H9 (cell line): Measurements from ENCODE around the gene HYAL1. TPM values are rescaled to one million over a fixed set of nuclear protein-coding genes. Genes with fewer than 3 reads are reported as not detected.

Experiments used
- DNase-seq: peaks from one replicate; pipeline ENCODE4 v3.0.0-alpha.2; 2017
- H2AFZ ChIP-seq: one replicate; pipeline ENCODE4 v1.6.1; 2013; ENCODE audit warnings: mild to moderate bottlenecking, low read length, control low read depth, moderate library complexity
- H2AK5ac ChIP-seq: 2 replicates; pipeline ENCODE4 v1.6.1; 2013; ENCODE audit warnings: low read length, control low read depth, mixed read lengths; ENCODE audit not compliant: insufficient read length
- H2BK120ac ChIP-seq: one replicate; pipeline ENCODE4 v1.6.1; 2013; ENCODE audit warnings: low read depth, mild to moderate bottlenecking, low read length, control low read depth, inconsistent platforms; ENCODE audit not compliant: poor library complexity, severe bottlenecking
- H2BK12ac ChIP-seq: 2 replicates; pipeline ENCODE4 v1.6.1; 2013; ENCODE audit warnings: low read length, control low read depth, mixed read lengths, low read depth; ENCODE audit not compliant: insufficient read length
- H2BK15ac ChIP-seq: 2 replicates; pipeline ENCODE4 v1.6.1; 2013; ENCODE audit warnings: low read depth, low read length, control low read depth
- H2BK20ac ChIP-seq: one replicate; pipeline ENCODE4 v1.6.1; 2013; ENCODE audit warnings: low read depth, mild to moderate bottlenecking, low read length, control low read depth, inconsistent platforms; ENCODE audit not compliant: poor library complexity, severe bottlenecking
- H2BK5ac ChIP-seq: 2 replicates; pipeline ENCODE4 v1.6.1; 2013; ENCODE audit warnings: low read length, control low read depth, mixed read lengths; ENCODE audit not compliant: insufficient read length
- H3K14ac ChIP-seq: 2 replicates; pipeline ENCODE4 v1.6.1; 2013; ENCODE audit warnings: low read length, control low read depth; ENCODE audit not compliant: insufficient read depth
- H3K18ac ChIP-seq: 2 replicates; pipeline ENCODE4 v1.6.1; 2013; ENCODE audit warnings: low read depth, mild to moderate bottlenecking, mixed read lengths, low read length, control low read depth; ENCODE audit not compliant: insufficient read length
- H3K23ac ChIP-seq: 2 replicates; pipeline ENCODE4 v1.6.1; 2013; ENCODE audit warnings: low read length, control low read depth, mixed read lengths, low read depth; ENCODE audit not compliant: insufficient read length
- H3K23me2 ChIP-seq: 2 replicates; pipeline ENCODE4 v1.6.1; 2013; ENCODE audit warnings: low read depth, mild to moderate bottlenecking, mixed read lengths, low read length, control low read depth; ENCODE audit not compliant: insufficient read length, poor library complexity, severe bottlenecking
- H3K27ac ChIP-seq: 2 replicates; pipeline ENCODE4 v1.5.1; 2013; ENCODE audit warnings: low read length, control low read depth, mixed read lengths, low read depth; ENCODE audit not compliant: insufficient read length
- H3K27me3 ChIP-seq: 2 replicates; pipeline ENCODE4 v1.6.1; 2013; ENCODE audit warnings: low read length, control low read depth, inconsistent platforms; ENCODE audit not compliant: insufficient read depth
- H3K4ac ChIP-seq: 2 replicates; pipeline ENCODE4 v1.6.1; 2013; ENCODE audit warnings: low read depth, mild to moderate bottlenecking, control low read depth, inconsistent platforms, low read length, moderate library complexity
- H3K4me1 ChIP-seq: 2 replicates; pipeline ENCODE4 v1.6.1; 2013; ENCODE audit warnings: low read length, control low read depth, inconsistent platforms; ENCODE audit not compliant: insufficient read depth
- H3K4me2 ChIP-seq: 2 replicates; pipeline ENCODE4 v1.6.1; 2013; ENCODE audit warnings: low read length, control low read depth, mixed read lengths; ENCODE audit not compliant: insufficient read length, insufficient read depth
- H3K56ac ChIP-seq: 2 replicates; pipeline ENCODE4 v1.6.1; 2013; ENCODE audit warnings: low read depth, mild to moderate bottlenecking, mixed read lengths, low read length, control low read depth; ENCODE audit not compliant: insufficient read length
- H3K79me1 ChIP-seq: 2 replicates; pipeline ENCODE4 v1.6.1; 2013; ENCODE audit warnings: low read depth, mild to moderate bottlenecking, moderate library complexity, low read length, control low read depth, inconsistent platforms; ENCODE audit not compliant: insufficient read depth, poor library complexity, severe bottlenecking
- H3K79me2 ChIP-seq: 2 replicates; pipeline ENCODE4 v1.6.1; 2013; ENCODE audit warnings: low read length, control low read depth, inconsistent platforms; ENCODE audit not compliant: insufficient read depth
- H3K9ac ChIP-seq: 2 replicates; pipeline ENCODE4 v1.6.1; 2013; ENCODE audit warnings: low read length, control low read depth, mixed read lengths; ENCODE audit not compliant: insufficient read length; ENCODE audit errors: extremely low read depth
- H3K9me3 ChIP-seq: one replicate; pipeline ENCODE4 v1.6.1; 2013; ENCODE audit warnings: low read depth, low read length, inconsistent platforms; ENCODE audit not compliant: control insufficient read depth
- H3T11ph ChIP-seq: one replicate; pipeline ENCODE4 v1.6.1; 2013; ENCODE audit warnings: mild to moderate bottlenecking, low read length, control low read depth, inconsistent platforms
- H4K20me1 ChIP-seq: one replicate; pipeline ENCODE4 v1.6.1; 2013; ENCODE audit not compliant: control insufficient read depth, insufficient read length, insufficient read depth
- H4K5ac ChIP-seq: 2 replicates; pipeline ENCODE4 v1.6.1; 2013; ENCODE audit warnings: low read depth, mild to moderate bottlenecking, mixed read lengths, low read length, control low read depth; ENCODE audit not compliant: insufficient read length
- H4K8ac ChIP-seq: replicated peaks from 2 replicates; pipeline ENCODE4 v1.6.1; 2013; ENCODE audit warnings: low read length, control low read depth, mixed read lengths, low read depth; ENCODE audit not compliant: insufficient read length
- H4K91ac ChIP-seq: 2 replicates; pipeline ENCODE4 v1.6.1; 2013; ENCODE audit warnings: low read depth, mild to moderate bottlenecking, moderate library complexity, mixed read lengths, low read length, control low read depth; ENCODE audit not compliant: insufficient read length
- H3K27ac Mint-ChIP-seq, 3 experiments: 2 replicates in 2 of 3; 3 replicates in 1 of 3; pipeline ENCODE4 v1.8.0; 2020 to 2021; ENCODE audit warnings: mixed read lengths in 3 of 3, mild to moderate bottlenecking in 1 of 3, moderate library complexity in 1 of 3
- H3K27me3 Mint-ChIP-seq: 2 replicates; pipeline ENCODE4 v1.8.0; 2021; ENCODE audit warnings: low read depth, mild to moderate bottlenecking, moderate library complexity, mixed read lengths
- H3K36me3 Mint-ChIP-seq, 3 experiments: 2 replicates in 2 of 3; 3 replicates in 1 of 3; pipeline ENCODE4 v1.8.0; 2020 to 2021; ENCODE audit warnings: low read depth in 3 of 3, mixed read lengths in 3 of 3; ENCODE audit not compliant: insufficient read depth in 1 of 3
- H3K4me1 Mint-ChIP-seq, 2 experiments: 2 replicates each; pipeline ENCODE4 v1.8.0; 2020; ENCODE audit warnings: mixed read lengths in 2 of 2
- H3K4me3 Mint-ChIP-seq, 2 experiments: 2 replicates in 1 of 2; 3 replicates in 1 of 2; pipeline ENCODE4 v1.8.0; 2020 to 2021; ENCODE audit warnings: mild to moderate bottlenecking in 2 of 2, mixed read lengths in 2 of 2, moderate library complexity in 1 of 2
- H3K9me3 Mint-ChIP-seq, 2 experiments: 2 replicates in 1 of 2; 3 replicates in 1 of 2; pipeline ENCODE4 v1.8.0; 2020; ENCODE audit warnings: mild to moderate bottlenecking in 2 of 2, mixed read lengths in 2 of 2, moderate library complexity in 1 of 2
- WGBS: extraction: QIAGEN DNeasy Blood & Tissue Kit; methylation state at CpG from one replicate; pipeline ENCODE4 v1.1.7; 2013; ENCODE audit warnings: missing lambda C conversion rate, low lambda C conversion rate, mixed read lengths; ENCODE audit not compliant: insufficient read length; ENCODE audit errors: extremely low coverage; 5-methylcytosine and 5-hydroxymethylcytosine counted together
- total RNA-seq: library from RNA; stranded (reverse); gene quantifications from 2 replicates; pipeline ENCODE4 v1.2.1, GENCODE V29; 2021
- TF ChIP-seq, protein P1 (sequence below): fragments of 200-600 bp; sonication (generic); conservative IDR thresholded peaks from 3 replicates; pipeline ENCODE4 v1.8.0; 2021; ENCODE audit warnings: antibody characterized with exemption, mild to moderate bottlenecking

HYAL1 gene
- total RNA-seq, 1 experiment from 2014 or later, result 2.0 TPM

DNA sequence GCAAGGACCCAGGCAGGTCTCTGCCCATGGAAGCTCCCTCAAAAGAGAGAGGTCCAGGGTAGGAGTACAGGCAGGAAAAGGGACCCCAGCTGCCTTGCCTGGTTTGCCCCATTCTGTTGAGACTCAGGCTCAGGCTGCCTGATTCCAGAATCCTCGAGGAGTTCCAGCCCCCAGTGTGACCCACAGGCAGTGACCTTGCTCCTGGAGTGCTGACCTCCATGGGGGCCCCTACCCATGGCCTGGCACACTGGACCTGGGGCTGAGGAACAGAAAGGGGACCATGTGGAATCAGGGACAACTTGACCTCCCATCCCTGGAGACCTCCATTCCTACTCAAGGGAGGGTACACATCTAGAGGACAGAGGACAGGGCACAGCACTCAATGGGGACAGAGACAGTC lies 37.8 kb downstream of the HYAL1 start:
- Mint-ChIP-seq H3K9me3 (no peaks in the 10 kb centered on the region), H3K4me3 (peak overlapping the region in 1 of 2 experiments; percentile 31; a peak in 1 of 5 replicates), H3K27ac (peak overlapping the region in 2 of 3 experiments; percentile 77 to 87; a peak in 2 of 7 replicates), H3K27me3 (peaks cover 3% of the 10 kb centered on the region; the same call in 1 of the 2 replicates), H3K4me1 (peaks cover 48 to 70% of the 10 kb centered on the region in 2 experiments), H3K36me3 (no peaks in the 10 kb centered on the region)
- Histone ChIP-seq H3K18ac (peak overlapping the region; percentile 51), H3K4me1 (peaks cover 5% of the 10 kb centered on the region; the same call in 1 of the 2 replicates), H2BK12ac (peak overlapping the region; percentile 55), H4K20me1 (no peaks in the 10 kb centered on the region), H3K14ac (peak overlapping the region; percentile 55; the same call in 1 of the 2 replicates), H3K79me1 (no peaks in the 10 kb centered on the region), H4K5ac (no peak overlapping the region), H2AK5ac (no peak overlapping the region), H2AFZ (no peak overlapping the region), H3T11ph (no peak overlapping the region), H2BK120ac (no peak overlapping the region), H3K23me2 (no peaks in the 10 kb centered on the region), H3K23ac (no peak overlapping the region), H3K9me3 (no peaks in the 10 kb centered on the region), H4K91ac (peak overlapping the region; percentile 36), H2BK20ac (no peak overlapping the region), H3K27ac (no peak overlapping the region), H4K8ac (no peak overlapping the region), H3K4ac (no peak overlapping the region; the same call in 1 of the 2 replicates), H3K27me3 (no peaks in the 10 kb centered on the region), H2BK15ac (no peak overlapping the region), H3K9ac (no peak overlapping the region), H3K79me2 (no peaks in the 10 kb centered on the region), H2BK5ac (no peak overlapping the region), H3K4me2 (no peak overlapping the region), H3K56ac (no peak overlapping the region)
- no peak for DNase-seq
- WGBS, result no CpG with 5 or more reads among the region's 1 CpG
- TF ChIP-seq, protein P1, sequence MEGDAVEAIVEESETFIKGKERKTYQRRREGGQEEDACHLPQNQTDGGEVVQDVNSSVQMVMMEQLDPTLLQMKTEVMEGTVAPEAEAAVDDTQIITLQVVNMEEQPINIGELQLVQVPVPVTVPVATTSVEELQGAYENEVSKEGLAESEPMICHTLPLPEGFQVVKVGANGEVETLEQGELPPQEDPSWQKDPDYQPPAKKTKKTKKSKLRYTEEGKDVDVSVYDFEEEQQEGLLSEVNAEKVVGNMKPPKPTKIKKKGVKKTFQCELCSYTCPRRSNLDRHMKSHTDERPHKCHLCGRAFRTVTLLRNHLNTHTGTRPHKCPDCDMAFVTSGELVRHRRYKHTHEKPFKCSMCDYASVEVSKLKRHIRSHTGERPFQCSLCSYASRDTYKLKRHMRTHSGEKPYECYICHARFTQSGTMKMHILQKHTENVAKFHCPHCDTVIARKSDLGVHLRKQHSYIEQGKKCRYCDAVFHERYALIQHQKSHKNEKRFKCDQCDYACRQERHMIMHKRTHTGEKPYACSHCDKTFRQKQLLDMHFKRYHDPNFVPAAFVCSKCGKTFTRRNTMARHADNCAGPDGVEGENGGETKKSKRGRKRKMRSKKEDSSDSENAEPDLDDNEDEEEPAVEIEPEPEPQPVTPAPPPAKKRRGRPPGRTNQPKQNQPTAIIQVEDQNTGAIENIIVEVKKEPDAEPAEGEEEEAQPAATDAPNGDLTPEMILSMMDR, result no peak
